Caco-2 (cell line): ENCODE data around the gene MOCS1. TPM values are rescaled to one million over a fixed set of nuclear protein-coding genes. Genes with fewer than 3 reads are reported as not detected.

Experiments used
- BruUV-seq: library from RNA; stranded (reverse); fragments of 400-500 nt; replicated peaks from 2 replicates; lab custom pipeline; 2021; lab: Mats Ljungman, UMichigan
- CTCF ChIA-PET: fragments of 300-600 bp; sonication (Branson Sonifier 250); formaldehyde crosslinking; loops from one replicate; lab custom pipeline; 2022; ENCODE audit warnings: antibody characterized with exemption; lab: Charles Lee
- POLR2A ChIA-PET: fragments of 300-600 bp; sonication (Branson Sonifier 250); formaldehyde crosslinking; loops from one replicate; lab custom pipeline; 2022; ENCODE audit warnings: antibody characterized with exemption; lab: Charles Lee
- DNase-seq, 2 experiments: peaks; one replicate each; pipeline versions ENCODE4 v3.0.0 to v3.0.0-alpha.2; 2020 to 2022
- H3K27me3 ChIP-seq: replicated peaks from 2 replicates; pipeline ENCODE4 v1.6.0; 2011; ENCODE audit warnings: low read length; ENCODE audit not compliant: control insufficient read depth, insufficient read depth
- H3K36me3 ChIP-seq: 2 replicates; pipeline ENCODE4 v1.5.1; 2011; ENCODE audit warnings: low read length; ENCODE audit not compliant: control insufficient read depth, insufficient read depth
- H3K4me1 ChIP-seq: fragments of 250-450 bp; sonication (Bioruptor Pico); 2 replicates; pipeline ENCODE4 v1.5.1; 2020; ENCODE audit warnings: mild to moderate bottlenecking
- H3K4me3 ChIP-seq: 2 replicates; pipeline ENCODE4 v1.5.1; 2011; ENCODE audit warnings: low read depth, mild to moderate bottlenecking, control low read depth, low read length
- H3K9me3 ChIP-seq: fragments of 250-450 bp; sonication (Bioruptor Pico); 2 replicates; pipeline ENCODE4 v1.5.1; 2020; ENCODE audit warnings: mild to moderate bottlenecking, moderate library complexity
- H3K27ac Mint-ChIP-seq: one replicate; pipeline ENCODE4 v1.8.0; 2022; ENCODE audit warnings: mixed read lengths; ENCODE audit not compliant: unreplicated experiment
- H3K27me3 Mint-ChIP-seq: one replicate; pipeline ENCODE4 v1.8.0; 2022; ENCODE audit warnings: mixed read lengths; ENCODE audit not compliant: insufficient read depth, unreplicated experiment
- H3K36me3 Mint-ChIP-seq: one replicate; pipeline ENCODE4 v1.8.0; 2022; ENCODE audit warnings: mild to moderate bottlenecking, mixed read lengths; ENCODE audit not compliant: insufficient read depth, unreplicated experiment
- H3K4me1 Mint-ChIP-seq: one replicate; pipeline ENCODE4 v1.8.0; 2022; ENCODE audit warnings: low read depth, mixed read lengths; ENCODE audit not compliant: unreplicated experiment
- H3K4me3 Mint-ChIP-seq: one replicate; pipeline ENCODE4 v1.8.0; 2022; ENCODE audit warnings: mild to moderate bottlenecking, moderate library complexity, mixed read lengths; ENCODE audit not compliant: unreplicated experiment
- H3K9me3 Mint-ChIP-seq: one replicate; pipeline ENCODE4 v1.8.0; 2022; ENCODE audit warnings: mixed read lengths; ENCODE audit not compliant: unreplicated experiment
- intact Hi-C: fragments of 100-400 bp; cut with micrococcal nuclease; formaldehyde crosslinking; loops from one replicate; pipeline ENCODE4 v1.10.0; 2022; ENCODE audit not compliant: unreplicated experiment
- total RNA-seq: library from RNA; stranded (reverse); gene quantifications from 2 replicates; pipeline ENCODE4 v1.2.3, GENCODE V29; 2022
- TF ChIP-seq, protein P1 (sequence below), 2 experiments: fragments of 200-600 bp in 1 of 2; IDR thresholded peaks; 1 replicate in 1 of 2; 2 replicates in 1 of 2; pipeline versions ENCODE4 v1.5.1 to v1.8.0; 2011 to 2022; ENCODE audit warnings: antibody characterized with exemption in 1 of 2, control low read depth in 1 of 2, inconsistent platforms in 1 of 2, low read depth in 1 of 2, low read length in 1 of 2, mild to moderate bottlenecking in 1 of 2, moderate library complexity in 1 of 2; ENCODE audit not compliant: insufficient read depth in 1 of 2, severe bottlenecking in 1 of 2, unreplicated experiment in 1 of 2

The MOCS1 gene
- total RNA-seq, 1 experiment from 2014 or later = 44.7 TPM

DNA sequence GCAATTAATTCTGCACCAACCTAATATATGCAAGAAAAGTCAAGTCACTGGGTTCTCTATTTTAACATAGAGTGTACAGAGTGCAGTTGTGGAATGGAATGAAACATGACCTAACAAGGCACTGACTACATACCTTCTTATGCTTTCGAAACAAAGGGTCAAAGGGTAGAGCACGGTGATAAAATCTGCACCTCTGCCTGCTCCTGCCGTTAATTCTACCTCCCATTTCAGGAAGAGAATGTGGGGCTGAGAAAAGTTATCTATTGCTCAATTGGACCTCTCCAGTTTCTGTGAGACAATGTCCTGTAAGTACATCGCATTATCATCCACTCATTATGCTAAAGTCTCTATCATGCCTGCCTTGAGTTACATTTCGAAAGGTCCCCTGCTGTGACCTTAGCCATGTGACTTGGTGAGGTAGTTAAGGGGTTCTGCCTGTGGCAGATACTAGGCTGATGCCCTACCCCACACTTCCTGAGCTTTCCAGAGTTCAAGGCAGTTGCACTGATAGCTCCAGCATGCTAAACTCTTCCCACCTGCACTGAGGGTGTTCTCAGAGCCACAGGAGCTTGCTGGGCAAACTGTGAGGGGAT lies 14.0 kb upstream of the MOCS1 start:
- H3K36me3 ChIP-seq = no peaks in the 10 kb centered on the region; the same call in 1 of the 2 replicates
- ChIA-PET CTCF (interaction anchor here (0.6 kb wide), 1 partner anchor 28 kb away, joined by 3 read pairs; no protein-coding TSS in a partner anchor), POLR2A (interaction anchor here (0.5 kb wide), 1 partner anchor 14 kb away, joined by 8 read pairs; the partner anchor contains the start of gene MOCS1)
- no TSS peak for BruUV-seq
- H3K27me3 ChIP-seq = no peaks in the 10 kb centered on the region
- Mint-ChIP-seq H3K36me3 (no peaks in the 10 kb centered on the region), H3K4me1 (peaks cover 18% of the 10 kb centered on the region), H3K4me3 (peak overlapping the region; percentile 33), H3K27ac (peak overlapping the region; percentile 86), H3K27me3 (no peaks in the 10 kb centered on the region), H3K9me3 (no peaks in the 10 kb centered on the region)
- H3K4me3 ChIP-seq = no peak overlapping the region
- no peaks in the 10 kb centered on the region for H3K9me3 ChIP-seq
- intact Hi-C loops = loop anchor here (1.0 kb wide), 1 partner anchor 30 kb away; no protein-coding TSS in a partner anchor
- TF ChIP-seq, protein P1, sequence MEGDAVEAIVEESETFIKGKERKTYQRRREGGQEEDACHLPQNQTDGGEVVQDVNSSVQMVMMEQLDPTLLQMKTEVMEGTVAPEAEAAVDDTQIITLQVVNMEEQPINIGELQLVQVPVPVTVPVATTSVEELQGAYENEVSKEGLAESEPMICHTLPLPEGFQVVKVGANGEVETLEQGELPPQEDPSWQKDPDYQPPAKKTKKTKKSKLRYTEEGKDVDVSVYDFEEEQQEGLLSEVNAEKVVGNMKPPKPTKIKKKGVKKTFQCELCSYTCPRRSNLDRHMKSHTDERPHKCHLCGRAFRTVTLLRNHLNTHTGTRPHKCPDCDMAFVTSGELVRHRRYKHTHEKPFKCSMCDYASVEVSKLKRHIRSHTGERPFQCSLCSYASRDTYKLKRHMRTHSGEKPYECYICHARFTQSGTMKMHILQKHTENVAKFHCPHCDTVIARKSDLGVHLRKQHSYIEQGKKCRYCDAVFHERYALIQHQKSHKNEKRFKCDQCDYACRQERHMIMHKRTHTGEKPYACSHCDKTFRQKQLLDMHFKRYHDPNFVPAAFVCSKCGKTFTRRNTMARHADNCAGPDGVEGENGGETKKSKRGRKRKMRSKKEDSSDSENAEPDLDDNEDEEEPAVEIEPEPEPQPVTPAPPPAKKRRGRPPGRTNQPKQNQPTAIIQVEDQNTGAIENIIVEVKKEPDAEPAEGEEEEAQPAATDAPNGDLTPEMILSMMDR (IDR thresholded peaks at IDR 0.05; ENCODE audit: insufficient read depth in 1 of 2, low read depth in 1 of 2, low read length in 1 of 2, severe bottlenecking in 1 of 2, unreplicated experiment in 1 of 2) = no peak
- peak; percentile 49 to 58 for DNase-seq
- H3K4me1 ChIP-seq = peaks cover 37% of the 10 kb centered on the region

DNA sequence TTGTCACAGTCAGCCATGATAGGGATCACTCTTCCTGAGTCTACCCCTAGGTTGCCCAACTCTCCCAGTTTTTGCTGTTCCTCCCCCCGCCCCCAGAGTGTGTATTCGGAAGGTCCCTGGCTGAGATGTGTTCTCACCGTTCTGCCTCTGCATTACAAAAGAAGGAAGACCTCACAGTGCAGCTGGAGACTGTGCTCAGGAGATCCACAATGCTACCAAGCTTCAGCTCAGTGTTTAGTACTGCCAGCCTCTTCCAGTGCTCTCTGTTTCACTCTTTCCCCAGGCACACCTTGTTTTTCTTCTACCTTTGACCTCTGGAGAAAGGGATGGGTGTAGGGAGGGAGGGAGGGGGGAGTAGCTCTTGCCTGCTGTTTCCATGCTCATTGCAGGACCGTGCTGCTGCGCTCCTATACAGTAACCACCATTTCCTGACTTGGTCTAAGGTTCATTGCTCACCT lies 13.4 kb upstream of the MOCS1 start:
- H3K27me3 Mint-ChIP-seq = no peaks in the 10 kb centered on the region
- ChIA-PET POLR2A (no interaction called here), CTCF (no interaction called here)
- H3K36me3 ChIP-seq = no peaks in the 10 kb centered on the region; the same call in 1 of the 2 replicates
- H3K4me3 ChIP-seq = no peak overlapping the region
- H3K9me3 ChIP-seq = no peaks in the 10 kb centered on the region
- no peaks in the 10 kb centered on the region for H3K36me3 Mint-ChIP-seq
- no TSS peak for BruUV-seq
- no peaks in the 10 kb centered on the region for H3K27me3 ChIP-seq
- H3K4me1 ChIP-seq = peaks cover 37% of the 10 kb centered on the region
- H3K9me3 Mint-ChIP-seq = no peaks in the 10 kb centered on the region
- H3K4me1 Mint-ChIP-seq = peaks cover 18% of the 10 kb centered on the region
- H3K4me3 Mint-ChIP-seq = peak overlapping the region; percentile 33
- intact Hi-C loops = loop anchor here (1.0 kb wide), 1 partner anchor 29 kb away; no protein-coding TSS in a partner anchor
- peak overlapping the region; percentile 86 for H3K27ac Mint-ChIP-seq
- no peak for DNase-seq
- TF ChIP-seq, protein P1 (IDR thresholded peaks at IDR 0.05; ENCODE audit: insufficient read depth in 1 of 2, low read depth in 1 of 2, low read length in 1 of 2, severe bottlenecking in 1 of 2, unreplicated experiment in 1 of 2) = no peak

DNA sequence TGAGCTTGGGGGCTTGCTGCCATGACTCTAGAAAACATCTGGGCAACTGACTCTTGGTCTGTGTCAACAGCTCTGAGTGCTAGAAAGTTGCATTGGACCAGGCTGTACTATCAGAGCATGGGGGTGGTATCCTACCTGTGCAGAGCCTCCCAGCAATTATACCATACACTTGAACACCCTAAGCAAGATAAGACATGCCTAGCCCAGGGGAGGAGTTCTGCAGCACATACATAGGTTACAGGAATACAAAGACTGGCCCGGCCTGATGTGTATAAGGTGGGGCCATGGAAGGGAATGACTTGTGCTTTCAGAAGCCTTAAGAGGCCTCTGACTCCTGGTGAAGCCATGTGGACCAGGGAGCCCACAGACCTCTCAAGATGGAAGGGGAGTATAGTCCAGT lies 11.4 kb upstream of the MOCS1 start:
- H3K27me3 ChIP-seq = no peaks in the 10 kb centered on the region
- CTCF ChIA-PET = no interaction called here
- Mint-ChIP-seq H3K27ac (no peak overlapping the region), H3K9me3 (no peaks in the 10 kb centered on the region), H3K4me1 (peaks cover 18% of the 10 kb centered on the region), H3K4me3 (no peak overlapping the region), H3K36me3 (no peaks in the 10 kb centered on the region), H3K27me3 (no peaks in the 10 kb centered on the region)
- BruUV-seq = no TSS peak
- no peak overlapping the region for H3K4me3 ChIP-seq
- no peaks in the 10 kb centered on the region for H3K9me3 ChIP-seq
- H3K36me3 ChIP-seq = no peaks in the 10 kb centered on the region; the same call in 1 of the 2 replicates
- POLR2A ChIA-PET = no interaction called here
- peaks cover 37% of the 10 kb centered on the region for H3K4me1 ChIP-seq
- intact Hi-C loops = no loop called here
- DNase-seq = peak in 1 of 2 experiments; percentile 50
- TF ChIP-seq, protein P1 (IDR thresholded peaks at IDR 0.05; ENCODE audit: insufficient read depth in 1 of 2, low read depth in 1 of 2, low read length in 1 of 2, severe bottlenecking in 1 of 2, unreplicated experiment in 1 of 2) = no peak
